Esophagus muscularis mucosa (tissue), 3 donors: ENCODE measurements around the gene TRMO.

Source experiments
- POLR2AphosphoS5 ChIP-seq, 2 donors: sonication (generic); formaldehyde crosslinking; IDR thresholded peaks; one replicate each; pipeline ENCODE4 v1.6.1; 2017; ENCODE audit warnings: antibody characterized with exemption in 2 of 2
- TF ChIP-seq, protein P1 (sequence below), 3 experiments: fragments of 200-600 bp in 2 of 3; fragments of 450-650 bp in 1 of 3; sonication (generic) in 2 of 3; IDR thresholded peaks; one replicate each; pipeline ENCODE4 v1.5.1; 2017 to 2019; ENCODE audit warnings: antibody characterized with exemption in 3 of 3, mild to moderate bottlenecking in 2 of 3, moderate library complexity in 1 of 3

- TF ChIP-seq, protein P1, sequence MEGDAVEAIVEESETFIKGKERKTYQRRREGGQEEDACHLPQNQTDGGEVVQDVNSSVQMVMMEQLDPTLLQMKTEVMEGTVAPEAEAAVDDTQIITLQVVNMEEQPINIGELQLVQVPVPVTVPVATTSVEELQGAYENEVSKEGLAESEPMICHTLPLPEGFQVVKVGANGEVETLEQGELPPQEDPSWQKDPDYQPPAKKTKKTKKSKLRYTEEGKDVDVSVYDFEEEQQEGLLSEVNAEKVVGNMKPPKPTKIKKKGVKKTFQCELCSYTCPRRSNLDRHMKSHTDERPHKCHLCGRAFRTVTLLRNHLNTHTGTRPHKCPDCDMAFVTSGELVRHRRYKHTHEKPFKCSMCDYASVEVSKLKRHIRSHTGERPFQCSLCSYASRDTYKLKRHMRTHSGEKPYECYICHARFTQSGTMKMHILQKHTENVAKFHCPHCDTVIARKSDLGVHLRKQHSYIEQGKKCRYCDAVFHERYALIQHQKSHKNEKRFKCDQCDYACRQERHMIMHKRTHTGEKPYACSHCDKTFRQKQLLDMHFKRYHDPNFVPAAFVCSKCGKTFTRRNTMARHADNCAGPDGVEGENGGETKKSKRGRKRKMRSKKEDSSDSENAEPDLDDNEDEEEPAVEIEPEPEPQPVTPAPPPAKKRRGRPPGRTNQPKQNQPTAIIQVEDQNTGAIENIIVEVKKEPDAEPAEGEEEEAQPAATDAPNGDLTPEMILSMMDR (IDR thresholded peaks at IDR 0.05): no peak
- TF ChIP-seq POLR2AphosphoS5 (IDR thresholded peaks at IDR 0.05): no peak
Observed at GRCh38 chr9:97918611-97919010, 3.7 kb downstream of the TRMO start.
